HCT116 (cell line): ENCODE data around the gene TMEM225. TPM values are rescaled to one million over a fixed set of nuclear protein-coding genes. Genes with fewer than 3 reads are reported as not detected.
"Not testable (repeated sequence)": the region's sequence is repeated elsewhere in the genome, so short reads cannot be mapped to it uniquely, and the experiment has no call there.

Experiments used
- ATAC-seq: fragments of 200-7000 bp; cut with Tn5 transposase; 2 replicates; pipeline ENCODE4 v1.9.1; 2020; ENCODE audit warnings: mild to moderate bottlenecking, moderate library complexity
- BruUV-seq: library from RNA; stranded (reverse); fragments of 400-500 nt; replicated peaks from 2 replicates; lab custom pipeline; 2021; lab: Mats Ljungman, UMichigan
- CTCF ChIA-PET: fragments of 300-600 bp; sonication (Branson Sonifier 250); formaldehyde crosslinking; loops from one replicate; lab custom pipeline; 2021; ENCODE audit warnings: antibody characterized with exemption; lab: Charles Lee
- POLR2A ChIA-PET: fragments of 300-600, 350-600 bp; sonication (Branson Sonifier 250); formaldehyde crosslinking; loops from one replicate; lab custom pipeline; 2021; ENCODE audit warnings: antibody characterized with exemption; lab: Charles Lee
- RAD21 ChIA-PET, 2 experiments: fragments of 300-600 bp; sonication (Branson Sonifier 250); formaldehyde crosslinking; loops; one replicate each; lab custom pipeline; 2023; ENCODE audit warnings: low total read pairs in 2 of 2; ENCODE audit not compliant: uncharacterized antibody in 2 of 2, unreplicated experiment in 2 of 2, low non-redundant PET in 1 of 2; lab: Charles Lee
- DNase-seq: peaks from one replicate; pipeline ENCODE4 v3.0.0-alpha.2; 2010; ENCODE audit warnings: low read depth, low spot score
- H2AFZ ChIP-seq: fragments of 200-600 bp; shearing (Covaris generic), sonication (generic); 2 replicates; pipeline ENCODE4 v1.6.1; 2017; ENCODE audit warnings: low read depth, mixed run types, mixed read lengths, antibody characterized with exemption, low read length; ENCODE audit not compliant: poor library complexity, severe bottlenecking
- H3K27ac ChIP-seq: 2 replicates; pipeline ENCODE4 v1.5.1; 2012; ENCODE audit warnings: low read depth, low read length
- H3K27me3 ChIP-seq: fragments of 200-600 bp; sonication (generic); 2 replicates; pipeline ENCODE4 v1.6.1; 2016; ENCODE audit warnings: mixed run types, low read length, mixed read lengths; ENCODE audit not compliant: insufficient read depth
- H3K36me3 ChIP-seq, 2 experiments: fragments of 200-500 bp in 1 of 2; fragments of 200-600 bp in 1 of 2; sonication (Bioruptor generic) in 1 of 2; sonication (generic) in 1 of 2; 2 replicates each; pipeline versions ENCODE4 v1.5.1 to v1.6.1; 2014 to 2016; ENCODE audit warnings: low read length in 2 of 2, inconsistent platforms in 1 of 2, mixed read lengths in 1 of 2, mixed run types in 1 of 2; ENCODE audit not compliant: insufficient read depth in 2 of 2, control insufficient read depth in 1 of 2
- H3K4me1 ChIP-seq, 2 experiments: fragments of 200-600 bp in 1 of 2; sonication (generic) in 1 of 2; 2 replicates each; pipeline versions ENCODE4 v1.5.1 to v1.6.1; 2012 to 2017; ENCODE audit warnings: low read length in 2 of 2, inconsistent platforms in 1 of 2, mild to moderate bottlenecking in 1 of 2, mixed read lengths in 1 of 2, mixed run types in 1 of 2, moderate library complexity in 1 of 2; ENCODE audit not compliant: insufficient read depth in 2 of 2, control insufficient read depth in 1 of 2
- H3K4me2 ChIP-seq: fragments of 200-600 bp; sonication (generic); 2 replicates; pipeline ENCODE4 v1.6.1; 2017; ENCODE audit warnings: mixed run types, low read length, mixed read lengths
- H3K4me3 ChIP-seq, 2 experiments: fragments of 200-600 bp in 1 of 2; sonication (generic) in 1 of 2; replicated peaks in 1 of 2; 2 replicates each; pipeline ENCODE4 v1.5.1; 2011 to 2016; ENCODE audit warnings: low read length in 2 of 2, control low read depth in 1 of 2, low read depth in 1 of 2, mild to moderate bottlenecking in 1 of 2, mixed read lengths in 1 of 2, mixed run types in 1 of 2
- H3K79me2 ChIP-seq: fragments of 200-600 bp; sonication (generic); 2 replicates; pipeline ENCODE4 v1.6.1; 2017; ENCODE audit warnings: mild to moderate bottlenecking, mixed run types, low read length, moderate library complexity, mixed read lengths; ENCODE audit not compliant: insufficient read depth
- H3K9ac ChIP-seq: fragments of 200-600 bp; sonication (generic); 2 replicates; pipeline ENCODE4 v1.6.1; 2016; ENCODE audit warnings: low read length, mixed read lengths
- H3K9me2 ChIP-seq: fragments of 200-600 bp; sonication (generic), shearing (Covaris generic); 2 replicates; pipeline ENCODE4 v1.6.1; 2017; ENCODE audit warnings: mixed run types, mild to moderate bottlenecking, moderate library complexity; ENCODE audit not compliant: insufficient read depth
- H3K9me3 ChIP-seq, 2 experiments: fragments of 200-500 bp in 1 of 2; fragments of 200-600 bp in 1 of 2; sonication (Bioruptor generic) in 1 of 2; sonication (generic) in 1 of 2; 2 replicates each; pipeline ENCODE4 v1.6.1; 2014 to 2017; ENCODE audit warnings: low read length in 2 of 2, mixed read lengths in 2 of 2, inconsistent platforms in 1 of 2, low read depth in 1 of 2, mild to moderate bottlenecking in 1 of 2, mixed run types in 1 of 2, moderate library complexity in 1 of 2; ENCODE audit not compliant: control insufficient read depth in 1 of 2, insufficient read depth in 1 of 2
- H4K20me1 ChIP-seq: fragments of 200-600 bp; sonication (generic), shearing (Covaris generic); 2 replicates; pipeline ENCODE4 v1.6.1; 2017; ENCODE audit warnings: mixed run types, mild to moderate bottlenecking, moderate library complexity; ENCODE audit not compliant: insufficient read depth
- ATF3 ChIP-seq: IDR thresholded peaks from 2 replicates; pipeline ENCODE4 v1.6.1; 2012
- CBX3 ChIP-seq: IDR thresholded peaks from 2 replicates; pipeline ENCODE4 v1.6.1; 2012; ENCODE audit warnings: low read depth
- EZH2 ChIP-seq: fragments of 200-600 bp; sonication (generic); IDR thresholded peaks from 2 replicates; pipeline ENCODE4 v1.6.1; 2017; ENCODE audit warnings: antibody characterized with exemption, mixed run types
- FOSL1 ChIP-seq: IDR thresholded peaks from 2 replicates; pipeline ENCODE4 v1.6.1; 2012; ENCODE audit warnings: low read depth
- POLR2A ChIP-seq: IDR thresholded peaks from 2 replicates; pipeline ENCODE4 v1.7.0; 2011; ENCODE audit warnings: borderline replicate concordance; ENCODE audit not compliant: insufficient read depth, insufficient read length; ENCODE audit errors: extremely low read depth
- POLR2AphosphoS5 ChIP-seq: IDR thresholded peaks from 2 replicates; pipeline ENCODE4 v1.6.1; 2011; ENCODE audit warnings: mild to moderate bottlenecking, low read depth, low read length, moderate library complexity
- TCF7L2 ChIP-seq: IDR thresholded peaks from 2 replicates; pipeline ENCODE4 v1.7.0; 2011; ENCODE audit warnings: borderline replicate concordance, inconsistent platforms; ENCODE audit not compliant: insufficient read depth, insufficient read length; ENCODE audit errors: extremely low read depth
- ZFX ChIP-seq: fragments of 450-650 bp; IDR thresholded peaks from 2 replicates; pipeline ENCODE4 v1.6.1; 2017
- intact Hi-C: fragments of 100-400 bp; cut with micrococcal nuclease; formaldehyde crosslinking; loops from 2 replicates; pipeline ENCODE4 v1.10.0; 2022
- total RNA-seq: library from RNA; stranded (reverse); gene quantifications from one replicate; pipeline ENCODE4 v1.2.1, GENCODE V29; 2021; ENCODE audit not compliant: unreplicated experiment

TMEM225 gene
- total RNA-seq, 1 experiment from 2014 or later = not detected

- CTCF ChIA-PET = no interaction called here
- peaks cover 21% of the 10 kb centered on the region for H3K27me3 ChIP-seq
Observed at GRCh38 chr11:123880912-123881311, 4.6 kb downstream of the TMEM225 start.

GRCh38 chr11:123867795-123868194 lies 17.7 kb downstream of the TMEM225 start:
- DNase-seq, BruUV-seq: not testable (repeated sequence)

More at GRCh38 chr11:123880912-123881311, 4.6 kb downstream of the TMEM225 start:
- RAD21 ChIA-PET = no interaction called here
- H3K9me2 ChIP-seq = no peaks in the 10 kb centered on the region
- no peak overlapping the region for H3K4me3 ChIP-seq
- H4K20me1 ChIP-seq = no peaks in the 10 kb centered on the region
- H3K4me1 ChIP-seq = no peaks in the 10 kb centered on the region
- DNase-seq (no peak), ATAC-seq (no peak)
- H3K9ac ChIP-seq = no peak overlapping the region
- POLR2A ChIA-PET = no interaction called here
- intact Hi-C loops = loop anchor here (5.0 kb wide), 1 partner anchor 41 kb away; no protein-coding TSS in a partner anchor
- no peak overlapping the region for H2AFZ ChIP-seq
- H3K4me2 ChIP-seq = no peak overlapping the region
- no peak overlapping the region for H3K27ac ChIP-seq
- TF ChIP-seq TCF7L2 (no peak), POLR2AphosphoS5 (no peak), FOSL1 (no peak), POLR2A (no peak), CBX3 (no peak), ZFX (no peak), EZH2 (no peak), ATF3 (no peak)
- H3K36me3 ChIP-seq = no peaks in the 10 kb centered on the region
- BruUV-seq = no TSS peak
- no peaks in the 10 kb centered on the region for H3K79me2 ChIP-seq
- no peaks in the 10 kb centered on the region for H3K9me3 ChIP-seq

GRCh38 chr11:123865293-123865692 lies 20.2 kb downstream of the TMEM225 start:
- DNase-seq, H3K9ac ChIP-seq, H3K27me3 ChIP-seq, ATAC-seq, H3K36me3 ChIP-seq, H3K9me3 ChIP-seq, POLR2A ChIA-PET, H3K4me1 ChIP-seq, H3K27ac ChIP-seq, H3K4me2 ChIP-seq, H4K20me1 ChIP-seq, H3K4me3 ChIP-seq, H3K9me2 ChIP-seq, intact Hi-C loops, BruUV-seq, CTCF ChIA-PET, H2AFZ ChIP-seq, H3K79me2 ChIP-seq, RAD21 ChIA-PET: not testable (repeated sequence)

More at GRCh38 chr11:123867795-123868194, 17.7 kb downstream of the TMEM225 start:
- H3K4me2 ChIP-seq, H3K79me2 ChIP-seq, H3K9me2 ChIP-seq, H4K20me1 ChIP-seq, H2AFZ ChIP-seq, H3K9ac ChIP-seq, POLR2A ChIA-PET, intact Hi-C loops, H3K36me3 ChIP-seq, H3K4me3 ChIP-seq, H3K4me1 ChIP-seq, RAD21 ChIA-PET, CTCF ChIA-PET, H3K27ac ChIP-seq, H3K9me3 ChIP-seq, ATAC-seq, H3K27me3 ChIP-seq: not testable (repeated sequence)
